ENCODE results near the gene JAZF1.

DNA sequence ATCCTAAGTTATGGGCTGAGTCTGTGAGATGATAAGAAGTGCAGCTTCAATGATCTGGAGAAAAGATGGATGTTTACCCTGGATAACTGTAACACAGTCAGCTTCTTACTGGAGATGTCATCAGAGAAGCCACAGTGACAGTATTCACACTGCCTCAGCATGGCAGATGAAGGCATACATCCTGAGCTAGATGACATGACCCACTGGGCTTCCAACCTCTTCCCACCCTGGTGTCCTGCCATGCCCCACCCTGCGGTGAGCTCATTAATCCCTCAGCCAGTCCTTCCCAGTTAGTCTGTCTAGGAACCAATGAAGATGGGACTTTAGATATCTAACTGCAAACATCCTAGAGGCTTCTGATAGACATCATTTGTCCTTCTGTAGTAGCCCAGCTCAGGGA, 226.8 kb downstream of the JAZF1 start:
- TF ChIP-seq, protein P1, sequence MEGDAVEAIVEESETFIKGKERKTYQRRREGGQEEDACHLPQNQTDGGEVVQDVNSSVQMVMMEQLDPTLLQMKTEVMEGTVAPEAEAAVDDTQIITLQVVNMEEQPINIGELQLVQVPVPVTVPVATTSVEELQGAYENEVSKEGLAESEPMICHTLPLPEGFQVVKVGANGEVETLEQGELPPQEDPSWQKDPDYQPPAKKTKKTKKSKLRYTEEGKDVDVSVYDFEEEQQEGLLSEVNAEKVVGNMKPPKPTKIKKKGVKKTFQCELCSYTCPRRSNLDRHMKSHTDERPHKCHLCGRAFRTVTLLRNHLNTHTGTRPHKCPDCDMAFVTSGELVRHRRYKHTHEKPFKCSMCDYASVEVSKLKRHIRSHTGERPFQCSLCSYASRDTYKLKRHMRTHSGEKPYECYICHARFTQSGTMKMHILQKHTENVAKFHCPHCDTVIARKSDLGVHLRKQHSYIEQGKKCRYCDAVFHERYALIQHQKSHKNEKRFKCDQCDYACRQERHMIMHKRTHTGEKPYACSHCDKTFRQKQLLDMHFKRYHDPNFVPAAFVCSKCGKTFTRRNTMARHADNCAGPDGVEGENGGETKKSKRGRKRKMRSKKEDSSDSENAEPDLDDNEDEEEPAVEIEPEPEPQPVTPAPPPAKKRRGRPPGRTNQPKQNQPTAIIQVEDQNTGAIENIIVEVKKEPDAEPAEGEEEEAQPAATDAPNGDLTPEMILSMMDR (IDR thresholded peaks at IDR 0.05; ENCODE audit: low read length): no peak
- TF ChIP-seq EZH2 (IDR thresholded peaks at IDR 0.05; ENCODE audit: borderline replicate concordance, low read length): no peak

All from OCI-LY1 (cell line).